ENCODE data around the gene HJURP.

DNA sequence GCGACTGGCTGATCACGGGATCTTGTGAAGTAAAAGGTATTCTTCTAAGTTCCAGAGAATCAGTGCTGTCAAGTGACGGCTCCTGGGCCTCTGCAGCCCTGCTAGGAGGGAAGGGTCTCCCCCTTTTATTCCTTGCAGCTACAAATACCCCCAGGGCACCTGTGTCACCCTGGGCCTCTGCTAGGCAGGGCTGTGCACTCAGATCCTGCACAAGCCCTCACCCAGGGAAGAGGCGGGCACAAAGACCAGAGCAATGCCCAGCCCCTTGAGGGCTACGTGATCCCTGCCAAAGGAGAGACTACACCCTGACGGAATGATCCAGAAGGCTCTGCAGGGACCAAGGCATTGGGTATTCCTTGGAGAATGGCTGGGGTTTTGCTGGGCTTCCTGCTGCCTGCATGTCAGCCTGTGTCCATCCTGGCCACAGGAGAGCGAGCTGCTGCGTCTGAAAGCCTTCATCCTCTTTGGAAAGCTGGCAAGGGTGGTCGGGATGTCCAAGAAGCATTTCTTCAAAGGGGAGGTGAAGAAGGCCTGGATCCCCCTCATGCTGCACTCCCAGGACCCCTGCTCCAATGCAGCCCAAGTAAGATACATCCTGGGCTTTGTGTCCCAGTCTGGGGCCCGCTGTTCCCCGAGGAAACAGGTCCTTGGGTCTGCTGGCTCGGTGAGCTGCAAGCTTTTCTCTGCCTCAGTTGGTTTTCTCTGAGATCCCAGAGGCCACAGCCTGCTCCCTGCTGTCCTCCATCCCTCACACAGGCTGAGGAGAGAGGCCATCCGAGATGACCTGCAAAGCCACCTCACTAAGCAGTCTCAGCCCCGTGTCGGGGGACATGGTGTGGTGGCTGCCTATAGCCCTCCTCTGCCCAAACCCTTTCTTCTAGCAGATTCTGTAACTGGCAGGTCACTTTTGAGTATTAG, 24.9 kb downstream of the HJURP start:
- TF ChIP-seq EP300 (IDR thresholded peaks at IDR 0.05) (no peak), POLR2A (IDR thresholded peaks at IDR 0.05) (no peak)
- TF ChIP-seq, protein P1, sequence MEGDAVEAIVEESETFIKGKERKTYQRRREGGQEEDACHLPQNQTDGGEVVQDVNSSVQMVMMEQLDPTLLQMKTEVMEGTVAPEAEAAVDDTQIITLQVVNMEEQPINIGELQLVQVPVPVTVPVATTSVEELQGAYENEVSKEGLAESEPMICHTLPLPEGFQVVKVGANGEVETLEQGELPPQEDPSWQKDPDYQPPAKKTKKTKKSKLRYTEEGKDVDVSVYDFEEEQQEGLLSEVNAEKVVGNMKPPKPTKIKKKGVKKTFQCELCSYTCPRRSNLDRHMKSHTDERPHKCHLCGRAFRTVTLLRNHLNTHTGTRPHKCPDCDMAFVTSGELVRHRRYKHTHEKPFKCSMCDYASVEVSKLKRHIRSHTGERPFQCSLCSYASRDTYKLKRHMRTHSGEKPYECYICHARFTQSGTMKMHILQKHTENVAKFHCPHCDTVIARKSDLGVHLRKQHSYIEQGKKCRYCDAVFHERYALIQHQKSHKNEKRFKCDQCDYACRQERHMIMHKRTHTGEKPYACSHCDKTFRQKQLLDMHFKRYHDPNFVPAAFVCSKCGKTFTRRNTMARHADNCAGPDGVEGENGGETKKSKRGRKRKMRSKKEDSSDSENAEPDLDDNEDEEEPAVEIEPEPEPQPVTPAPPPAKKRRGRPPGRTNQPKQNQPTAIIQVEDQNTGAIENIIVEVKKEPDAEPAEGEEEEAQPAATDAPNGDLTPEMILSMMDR (IDR thresholded peaks at IDR 0.05) = no peak

Data from sigmoid colon (tissue), 4 donors.